ENCODE measurements around the gene USP6NL. TPM values are rescaled to one million over a fixed set of nuclear protein-coding genes. Genes with fewer than 3 reads are reported as not detected.

The USP6NL gene
- total and polyA plus RNA-seq, 2 of the 8 experiments (the other 6 are each of a cell fraction or from before 2014, with no cell fraction given), result 10.9 to 28.8 TPM

DNA sequence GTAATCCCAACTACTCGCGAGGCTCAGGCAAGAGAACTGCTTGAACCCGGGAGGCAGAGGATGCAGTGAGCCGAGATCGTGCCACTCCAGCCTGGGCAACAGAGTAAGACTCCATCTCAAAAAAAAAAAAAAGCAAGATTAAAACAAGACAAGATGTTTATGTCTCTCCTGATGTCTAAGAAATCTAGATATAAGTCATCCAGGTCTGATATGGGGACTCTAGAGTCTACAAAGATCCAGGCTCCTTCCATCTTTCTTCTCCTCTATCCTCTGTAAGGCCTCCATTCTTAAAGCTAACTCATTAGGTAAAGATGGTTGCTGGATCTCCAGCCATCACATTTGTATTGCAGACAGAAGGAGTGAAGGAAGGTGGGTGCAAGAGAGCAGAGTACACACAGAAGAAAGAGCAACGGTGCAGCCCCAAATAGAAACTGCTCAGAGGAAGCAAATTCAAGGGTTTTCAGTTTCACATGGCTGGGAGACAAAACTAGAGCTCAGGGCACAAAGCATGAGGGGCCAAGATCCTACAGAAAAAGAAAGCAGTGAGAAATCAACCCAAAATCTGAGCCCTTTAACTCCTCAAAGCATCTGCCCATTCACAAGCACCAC is 57.6 kb downstream of the USP6NL start (continued):
- TF ChIP-seq, protein P1, sequence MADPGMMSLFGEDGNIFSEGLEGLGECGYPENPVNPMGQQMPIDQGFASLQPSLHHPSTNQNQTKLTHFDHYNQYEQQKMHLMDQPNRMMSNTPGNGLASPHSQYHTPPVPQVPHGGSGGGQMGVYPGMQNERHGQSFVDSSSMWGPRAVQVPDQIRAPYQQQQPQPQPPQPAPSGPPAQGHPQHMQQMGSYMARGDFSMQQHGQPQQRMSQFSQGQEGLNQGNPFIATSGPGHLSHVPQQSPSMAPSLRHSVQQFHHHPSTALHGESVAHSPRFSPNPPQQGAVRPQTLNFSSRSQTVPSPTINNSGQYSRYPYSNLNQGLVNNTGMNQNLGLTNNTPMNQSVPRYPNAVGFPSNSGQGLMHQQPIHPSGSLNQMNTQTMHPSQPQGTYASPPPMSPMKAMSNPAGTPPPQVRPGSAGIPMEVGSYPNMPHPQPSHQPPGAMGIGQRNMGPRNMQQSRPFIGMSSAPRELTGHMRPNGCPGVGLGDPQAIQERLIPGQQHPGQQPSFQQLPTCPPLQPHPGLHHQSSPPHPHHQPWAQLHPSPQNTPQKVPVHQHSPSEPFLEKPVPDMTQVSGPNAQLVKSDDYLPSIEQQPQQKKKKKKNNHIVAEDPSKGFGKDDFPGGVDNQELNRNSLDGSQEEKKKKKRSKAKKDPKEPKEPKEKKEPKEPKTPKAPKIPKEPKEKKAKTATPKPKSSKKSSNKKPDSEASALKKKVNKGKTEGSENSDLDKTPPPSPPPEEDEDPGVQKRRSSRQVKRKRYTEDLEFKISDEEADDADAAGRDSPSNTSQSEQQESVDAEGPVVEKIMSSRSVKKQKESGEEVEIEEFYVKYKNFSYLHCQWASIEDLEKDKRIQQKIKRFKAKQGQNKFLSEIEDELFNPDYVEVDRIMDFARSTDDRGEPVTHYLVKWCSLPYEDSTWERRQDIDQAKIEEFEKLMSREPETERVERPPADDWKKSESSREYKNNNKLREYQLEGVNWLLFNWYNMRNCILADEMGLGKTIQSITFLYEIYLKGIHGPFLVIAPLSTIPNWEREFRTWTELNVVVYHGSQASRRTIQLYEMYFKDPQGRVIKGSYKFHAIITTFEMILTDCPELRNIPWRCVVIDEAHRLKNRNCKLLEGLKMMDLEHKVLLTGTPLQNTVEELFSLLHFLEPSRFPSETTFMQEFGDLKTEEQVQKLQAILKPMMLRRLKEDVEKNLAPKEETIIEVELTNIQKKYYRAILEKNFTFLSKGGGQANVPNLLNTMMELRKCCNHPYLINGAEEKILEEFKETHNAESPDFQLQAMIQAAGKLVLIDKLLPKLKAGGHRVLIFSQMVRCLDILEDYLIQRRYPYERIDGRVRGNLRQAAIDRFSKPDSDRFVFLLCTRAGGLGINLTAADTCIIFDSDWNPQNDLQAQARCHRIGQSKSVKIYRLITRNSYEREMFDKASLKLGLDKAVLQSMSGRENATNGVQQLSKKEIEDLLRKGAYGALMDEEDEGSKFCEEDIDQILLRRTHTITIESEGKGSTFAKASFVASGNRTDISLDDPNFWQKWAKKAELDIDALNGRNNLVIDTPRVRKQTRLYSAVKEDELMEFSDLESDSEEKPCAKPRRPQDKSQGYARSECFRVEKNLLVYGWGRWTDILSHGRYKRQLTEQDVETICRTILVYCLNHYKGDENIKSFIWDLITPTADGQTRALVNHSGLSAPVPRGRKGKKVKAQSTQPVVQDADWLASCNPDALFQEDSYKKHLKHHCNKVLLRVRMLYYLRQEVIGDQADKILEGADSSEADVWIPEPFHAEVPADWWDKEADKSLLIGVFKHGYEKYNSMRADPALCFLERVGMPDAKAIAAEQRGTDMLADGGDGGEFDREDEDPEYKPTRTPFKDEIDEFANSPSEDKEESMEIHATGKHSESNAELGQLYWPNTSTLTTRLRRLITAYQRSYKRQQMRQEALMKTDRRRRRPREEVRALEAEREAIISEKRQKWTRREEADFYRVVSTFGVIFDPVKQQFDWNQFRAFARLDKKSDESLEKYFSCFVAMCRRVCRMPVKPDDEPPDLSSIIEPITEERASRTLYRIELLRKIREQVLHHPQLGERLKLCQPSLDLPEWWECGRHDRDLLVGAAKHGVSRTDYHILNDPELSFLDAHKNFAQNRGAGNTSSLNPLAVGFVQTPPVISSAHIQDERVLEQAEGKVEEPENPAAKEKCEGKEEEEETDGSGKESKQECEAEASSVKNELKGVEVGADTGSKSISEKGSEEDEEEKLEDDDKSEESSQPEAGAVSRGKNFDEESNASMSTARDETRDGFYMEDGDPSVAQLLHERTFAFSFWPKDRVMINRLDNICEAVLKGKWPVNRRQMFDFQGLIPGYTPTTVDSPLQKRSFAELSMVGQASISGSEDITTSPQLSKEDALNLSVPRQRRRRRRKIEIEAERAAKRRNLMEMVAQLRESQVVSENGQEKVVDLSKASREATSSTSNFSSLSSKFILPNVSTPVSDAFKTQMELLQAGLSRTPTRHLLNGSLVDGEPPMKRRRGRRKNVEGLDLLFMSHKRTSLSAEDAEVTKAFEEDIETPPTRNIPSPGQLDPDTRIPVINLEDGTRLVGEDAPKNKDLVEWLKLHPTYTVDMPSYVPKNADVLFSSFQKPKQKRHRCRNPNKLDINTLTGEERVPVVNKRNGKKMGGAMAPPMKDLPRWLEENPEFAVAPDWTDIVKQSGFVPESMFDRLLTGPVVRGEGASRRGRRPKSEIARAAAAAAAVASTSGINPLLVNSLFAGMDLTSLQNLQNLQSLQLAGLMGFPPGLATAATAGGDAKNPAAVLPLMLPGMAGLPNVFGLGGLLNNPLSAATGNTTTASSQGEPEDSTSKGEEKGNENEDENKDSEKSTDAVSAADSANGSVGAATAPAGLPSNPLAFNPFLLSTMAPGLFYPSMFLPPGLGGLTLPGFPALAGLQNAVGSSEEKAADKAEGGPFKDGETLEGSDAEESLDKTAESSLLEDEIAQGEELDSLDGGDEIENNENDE (IDR thresholded peaks at IDR 0.05; ENCODE audit: insufficient replicate concordance, low read length), result no peak
- TF ChIP-seq POLR2A (IDR thresholded peaks at IDR 0.05; ENCODE audit: control extremely low read depth in 1 of 2, low read depth in 2 of 2, low read length in 2 of 2), result no peak
- TF ChIP-seq SP4 (IDR thresholded peaks at IDR 0.05; ENCODE audit: low read length), result no peak
- no peak for TF ChIP-seq GTF2F1 (IDR thresholded peaks at IDR 0.05; ENCODE audit: borderline replicate concordance, low read depth, low read length)
- no peak for TF ChIP-seq EZH2 (IDR thresholded peaks at IDR 0.05; ENCODE audit: low read depth, low read length, severe bottlenecking)
- no peak for TF ChIP-seq TBP (IDR thresholded peaks at IDR 0.05; ENCODE audit: low read depth, low read length)
- TF ChIP-seq RNF2 (IDR thresholded peaks at IDR 0.05; ENCODE audit: borderline replicate concordance, low read depth, low read length, missing control alignments, poor library complexity, severe bottlenecking), result no peak
- no peak for TF ChIP-seq KDM5A (IDR thresholded peaks at IDR 0.05; ENCODE audit: low read length)
- TF ChIP-seq RFX5 (IDR thresholded peaks at IDR 0.05; ENCODE audit: borderline replicate concordance, low read depth, low read length), result no peak
- no peak for TF ChIP-seq TAF1 (IDR thresholded peaks at IDR 0.05; ENCODE audit: low read depth, low read length)
